GM18867 (cell line): ENCODE results near the gene MRPL24.

Experiments
- ATAC-seq: cut with Tn5 transposase; IDR thresholded peaks from one replicate; pipeline ENCODE4 v1.9.1; 2021; ENCODE audit warnings: mild to moderate bottlenecking, moderate library complexity; ENCODE audit not compliant: unreplicated experiment

MRPL24 gene

DNA sequence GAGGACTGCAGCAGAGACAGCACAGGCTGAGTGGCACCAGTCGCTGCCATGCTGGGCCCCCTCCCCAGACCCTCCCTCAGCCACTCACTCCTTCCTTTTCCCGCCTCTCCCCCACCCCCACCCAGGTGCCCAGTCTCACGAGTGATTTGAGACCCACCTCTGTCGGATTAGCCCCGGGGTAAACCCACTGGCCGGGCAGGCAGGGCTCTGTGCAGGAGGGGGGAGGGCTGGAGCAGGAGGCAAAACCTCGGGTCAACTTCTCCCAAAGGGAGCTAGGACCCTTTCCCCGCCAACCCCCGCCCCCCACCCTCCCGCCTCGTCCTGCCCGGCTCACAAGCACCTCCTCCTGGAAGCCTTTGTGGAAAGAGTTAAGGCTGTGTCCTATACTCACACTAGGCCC, 3.5 kb upstream of the MRPL24 start:
- no peak for ATAC-seq

DNA sequence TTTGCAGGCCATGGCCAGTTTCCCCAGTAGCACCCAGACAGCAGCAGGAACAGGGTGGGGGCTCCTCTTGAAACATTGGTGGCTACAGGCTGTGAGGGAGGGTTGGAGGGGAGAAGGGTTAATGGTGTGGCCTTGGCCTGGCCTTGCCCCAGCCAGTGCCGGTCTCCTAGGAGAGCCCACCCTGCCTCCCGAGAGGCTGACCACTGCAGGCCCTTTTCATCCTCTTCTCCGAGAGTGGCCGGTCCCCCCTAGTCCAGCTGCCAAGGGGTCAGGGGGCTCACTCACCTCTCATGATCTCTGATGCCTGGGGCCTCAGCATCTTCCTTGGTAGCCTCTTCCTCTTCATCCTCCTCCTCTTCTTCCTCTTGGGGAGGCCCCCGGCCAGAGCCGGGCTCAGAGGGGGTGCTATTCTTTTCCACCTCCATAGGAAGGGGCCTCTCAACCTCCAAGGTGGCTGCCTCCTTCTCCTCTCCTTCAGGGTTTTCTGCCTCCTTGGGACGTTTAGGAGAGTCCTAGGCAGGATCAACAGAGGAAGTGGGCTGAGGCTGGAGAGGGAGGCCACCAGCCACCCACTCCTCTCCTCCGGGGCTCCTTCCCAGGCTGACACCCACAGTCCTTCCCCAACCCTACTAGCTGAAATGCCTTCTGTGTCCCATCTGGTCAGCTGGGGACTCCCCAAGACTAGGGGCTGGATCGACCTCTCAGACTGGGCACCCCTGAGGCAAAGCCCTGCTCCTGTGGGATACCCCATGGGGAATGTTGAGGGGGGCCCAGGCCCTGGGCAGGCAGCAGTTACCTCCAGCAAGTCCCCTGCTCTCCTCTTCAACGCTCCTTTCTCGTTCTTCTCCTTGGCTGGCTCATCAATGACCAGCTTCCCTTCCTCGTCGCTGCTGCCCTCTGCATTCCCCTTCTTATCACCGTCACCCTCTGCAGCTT, 2.7 kb upstream of the MRPL24 start:
- ATAC-seq, result no peak

DNA sequence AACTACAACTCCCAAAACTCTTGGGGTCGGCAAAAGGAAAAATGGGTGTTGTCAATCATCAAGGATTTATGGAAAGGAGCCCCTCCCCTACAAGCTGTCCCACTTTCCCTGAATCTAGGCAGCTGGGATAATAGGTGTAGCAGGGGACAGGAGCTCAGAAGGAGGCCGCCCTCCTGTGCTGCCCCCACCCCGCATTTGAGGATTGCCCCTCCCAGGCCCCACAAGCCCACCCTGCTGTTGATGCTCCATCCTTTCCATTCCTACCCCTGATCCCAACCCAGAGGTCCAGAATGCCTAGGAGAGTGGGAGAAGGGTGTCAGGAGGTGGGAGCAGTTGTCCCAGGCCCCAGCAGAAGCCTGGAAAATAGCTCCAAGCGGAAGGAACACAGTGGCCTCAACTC, 1.9 kb upstream of the MRPL24 start:
- no peak for ATAC-seq

DNA sequence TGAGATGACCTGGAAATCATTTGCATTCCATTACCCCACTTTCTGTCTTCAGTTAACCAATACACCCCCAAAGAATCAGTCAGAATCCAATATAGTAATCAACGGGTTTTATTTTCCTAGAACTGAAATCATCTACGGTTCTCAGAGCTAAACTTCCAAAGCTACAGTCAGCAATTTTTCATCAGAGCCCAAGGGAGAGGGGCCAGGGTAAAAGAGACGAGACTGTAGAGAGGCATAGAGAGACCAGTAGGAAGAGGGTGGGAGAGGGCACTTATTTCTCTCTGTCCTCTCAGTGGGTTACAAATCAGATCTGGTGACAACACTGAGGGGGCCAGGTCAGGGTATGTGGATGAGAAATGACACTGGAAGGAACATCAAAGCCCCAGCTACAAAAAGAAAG, 1.1 kb upstream of the MRPL24 start:
- ATAC-seq, result no peak

DNA sequence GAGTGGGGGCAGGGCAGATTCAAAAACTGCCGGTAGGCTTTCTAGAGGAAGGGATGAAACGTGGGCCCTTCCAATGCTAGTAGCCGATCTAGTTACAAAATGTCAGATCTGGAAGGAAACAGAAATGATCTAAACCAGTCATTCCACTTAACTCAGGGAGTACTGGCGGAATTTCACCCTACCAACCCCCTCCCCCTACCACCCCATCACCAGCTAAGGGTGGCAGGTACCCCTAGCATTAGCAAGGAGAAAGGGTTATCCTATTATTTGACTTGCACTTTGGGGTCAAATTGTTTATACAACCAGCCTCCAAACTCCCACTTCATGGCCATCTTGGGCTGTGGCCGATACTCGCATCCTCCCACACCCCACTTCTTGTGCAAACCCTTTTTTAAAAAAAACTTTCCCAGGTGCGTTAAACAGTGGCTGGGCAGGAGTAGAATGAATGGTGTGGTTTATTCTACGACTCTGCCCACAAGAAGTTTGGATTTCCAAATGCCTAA, 644 bp upstream of the MRPL24 start:
- ATAC-seq, result no peak

DNA sequence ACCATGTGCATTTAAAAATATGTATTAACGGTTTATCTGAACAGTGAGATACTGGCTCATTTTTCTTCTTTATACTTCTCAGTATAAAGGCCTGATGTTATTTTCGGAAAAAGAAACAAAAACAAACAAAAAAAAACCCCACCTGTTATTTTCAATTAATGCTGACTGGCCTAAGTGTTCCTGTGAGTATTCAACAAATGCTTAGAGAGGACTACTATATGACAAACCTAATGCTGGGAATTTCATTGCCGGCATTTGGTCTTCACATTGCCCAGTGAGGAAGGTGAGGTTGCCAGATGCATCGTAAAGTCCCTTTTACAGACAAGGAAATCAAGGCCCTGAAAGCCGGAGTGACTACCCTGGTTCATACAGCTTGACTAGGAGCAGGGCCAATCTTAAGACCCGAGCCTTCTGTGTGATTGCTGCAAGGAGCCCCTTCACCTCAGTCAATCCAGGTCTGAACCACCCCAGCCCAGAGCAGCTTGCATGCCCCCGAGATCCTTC, 599 bp downstream of the MRPL24 start:
- ATAC-seq, result no peak

DNA sequence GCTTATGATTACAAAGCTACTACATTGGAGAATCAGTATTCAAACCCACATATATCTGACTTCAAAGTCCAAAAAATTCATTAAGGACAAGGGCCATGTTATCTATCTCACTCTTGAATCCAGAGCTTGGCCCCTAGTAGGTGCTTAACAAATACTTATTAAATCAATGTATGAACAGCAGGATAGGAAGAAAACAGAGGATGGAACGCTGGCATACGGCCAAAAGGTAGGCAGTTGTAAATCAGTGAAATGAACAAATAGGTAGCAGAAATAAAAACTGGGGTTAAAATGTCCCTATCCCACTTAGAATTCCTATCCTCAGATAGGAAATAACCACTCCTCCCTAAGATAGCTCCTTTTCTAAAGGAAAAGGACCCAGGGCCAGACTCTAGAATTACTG, 2.0 kb downstream of the MRPL24 start:
- ATAC-seq, result no peak

DNA sequence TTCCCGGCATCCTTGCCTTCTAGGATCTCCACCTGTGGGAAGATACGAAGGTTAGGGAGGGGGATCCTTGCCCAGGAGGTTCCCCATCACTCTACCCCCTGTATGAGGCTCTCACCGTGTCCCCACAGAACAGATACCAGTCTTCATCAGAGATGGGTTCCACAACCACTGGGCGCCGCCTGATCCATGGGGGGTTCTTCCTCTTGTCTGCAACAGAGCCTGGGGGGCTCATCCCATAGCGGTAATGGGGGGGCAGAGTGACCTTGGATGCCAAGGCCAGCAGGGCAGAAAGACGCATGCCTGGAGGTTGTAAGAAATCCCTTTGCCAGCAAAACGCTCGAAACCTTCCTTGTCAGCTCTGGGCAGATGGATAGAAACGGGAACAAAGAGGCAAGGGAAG, 2.5 kb downstream of the MRPL24 start:
- ATAC-seq, result no peak

DNA sequence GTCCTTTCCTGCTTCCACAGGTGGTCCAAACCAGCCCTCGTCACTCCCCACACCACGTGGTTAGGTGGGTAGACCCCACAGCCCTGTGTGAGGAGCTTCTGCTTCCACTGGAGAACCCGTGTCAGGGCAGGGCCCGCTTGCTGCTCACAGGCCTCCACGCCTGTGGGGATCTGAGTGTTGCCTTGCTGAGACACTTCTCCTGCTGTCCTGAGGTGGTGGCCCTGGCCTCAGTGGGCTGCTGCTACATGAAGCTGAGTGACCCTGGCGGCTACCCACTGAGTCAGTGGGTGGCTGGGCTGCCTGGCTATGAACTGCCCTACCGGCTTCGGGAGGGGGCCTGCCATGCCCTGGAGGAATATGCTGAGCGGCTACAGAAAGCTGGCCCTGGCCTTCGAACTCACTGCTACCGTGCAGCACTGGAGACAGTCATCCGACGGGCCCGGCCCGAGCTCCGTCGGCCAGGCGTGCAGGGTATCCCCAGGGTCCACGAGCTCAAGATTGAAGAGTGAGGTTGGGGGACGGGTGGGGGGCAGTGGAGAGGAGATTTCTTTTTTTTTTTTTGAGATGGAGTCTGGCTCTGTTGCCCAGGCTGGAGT, 6.8 kb downstream of the MRPL24 start:
- no peak for ATAC-seq

DNA sequence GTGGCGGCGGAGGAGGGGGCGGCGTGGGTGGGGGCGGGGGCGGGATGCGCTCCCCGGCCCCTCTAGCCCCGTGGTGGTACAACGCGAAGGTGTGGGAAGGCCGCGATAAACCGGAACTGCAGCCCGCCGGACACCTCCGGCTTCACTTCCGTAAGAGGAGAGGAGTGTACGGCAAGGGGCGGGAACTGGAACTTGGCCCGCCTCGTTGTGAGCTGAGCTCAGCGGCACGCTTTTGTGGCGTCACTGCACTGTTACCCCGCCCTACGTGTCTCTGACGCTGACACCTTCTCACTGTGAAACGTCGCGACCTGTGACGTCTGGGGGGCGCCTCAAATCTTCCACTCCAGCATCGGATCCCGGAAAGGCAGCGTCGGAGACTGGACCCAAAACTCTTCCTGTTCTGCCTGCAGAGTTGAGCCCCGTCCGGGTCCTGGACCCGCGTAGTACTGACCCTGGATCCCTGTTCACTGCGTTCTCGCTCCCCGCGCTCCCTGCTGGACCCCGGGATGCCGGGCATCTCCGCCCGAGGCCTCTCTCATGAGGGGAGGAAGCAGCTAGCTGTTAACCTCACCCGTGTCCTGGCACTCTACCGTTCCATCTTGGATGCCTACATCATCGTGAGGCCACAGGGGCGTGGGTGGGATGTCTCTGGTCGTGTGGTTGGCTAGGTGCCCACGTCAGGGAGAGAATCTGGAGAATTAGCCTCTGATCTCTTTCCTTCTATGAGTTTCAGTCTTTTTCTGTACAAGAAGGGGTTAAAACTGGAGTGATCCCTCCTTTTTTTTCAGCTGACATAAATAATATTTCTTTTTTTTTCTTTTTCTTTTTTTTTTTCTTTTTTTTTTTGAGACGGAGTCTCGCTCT, 12.1 kb downstream of the MRPL24 start, which contains the start of gene ISG20L2:
Gene ISG20L2 (minus strand): TSS at position 168 of the 864 bp plus-strand sequence. CDS start 1,114 bp downstream, outside the sequence.
- ATAC-seq, result peak; percentile 87

DNA sequence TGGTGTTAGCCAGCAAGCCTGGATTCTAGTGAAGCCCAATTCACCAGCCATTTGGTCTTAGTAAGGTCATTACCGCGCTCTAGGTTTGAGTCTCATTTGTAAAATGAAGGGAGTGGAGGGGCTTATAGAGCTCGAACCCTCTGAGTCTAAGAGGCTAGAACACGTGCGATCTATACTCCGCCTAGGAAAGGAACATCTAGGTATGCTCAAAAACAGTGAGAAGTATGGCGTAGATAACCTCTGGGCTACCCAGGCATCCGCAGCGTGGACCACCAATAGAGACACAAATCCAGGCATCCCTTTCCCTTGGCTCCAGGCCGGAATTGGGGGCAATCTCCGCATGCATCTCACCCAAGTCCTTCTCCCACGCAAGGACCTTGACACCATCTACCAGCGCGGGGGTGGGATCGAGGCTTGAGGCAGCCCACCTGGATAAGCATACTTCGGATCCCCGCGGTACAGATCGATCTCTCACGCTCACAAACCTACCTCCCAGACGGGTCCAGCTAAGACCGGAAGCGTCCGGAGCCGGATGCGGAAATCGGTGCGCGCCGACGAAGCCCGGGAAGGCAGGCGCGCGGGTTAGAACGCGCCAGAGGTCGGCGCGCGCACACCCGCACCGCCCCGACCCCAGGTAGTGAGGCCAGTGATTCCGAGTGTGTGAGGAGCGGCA, 12.8 kb downstream of the MRPL24 start, which contains the start of gene METTL25B:
Gene METTL25B (plus strand): TSS at position 544 of the 673 bp plus-strand sequence. CDS start 636 bp downstream, outside the sequence.
- peak; percentile 57 for ATAC-seq

DNA sequence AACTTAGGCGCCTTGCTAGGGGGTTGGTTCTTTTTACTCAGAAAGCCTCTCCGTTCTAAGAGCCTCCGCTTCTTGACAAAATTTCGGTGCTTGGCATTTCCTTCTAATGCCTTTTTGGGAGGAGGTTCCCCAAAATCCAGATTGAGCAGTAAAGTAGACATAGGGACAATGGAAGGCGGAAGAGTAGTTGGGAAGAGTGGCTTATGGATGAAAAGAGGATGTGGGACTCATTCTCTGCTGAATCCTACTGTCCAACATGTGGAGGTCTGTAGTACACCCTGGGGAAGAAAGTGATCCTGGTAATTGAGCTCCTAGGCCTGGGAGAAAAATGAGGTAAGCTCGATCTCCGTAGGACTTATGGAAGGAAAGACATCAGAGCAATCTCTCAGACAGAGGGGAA, 13.4 kb downstream of the MRPL24 start:
- no peak for ATAC-seq

DNA sequence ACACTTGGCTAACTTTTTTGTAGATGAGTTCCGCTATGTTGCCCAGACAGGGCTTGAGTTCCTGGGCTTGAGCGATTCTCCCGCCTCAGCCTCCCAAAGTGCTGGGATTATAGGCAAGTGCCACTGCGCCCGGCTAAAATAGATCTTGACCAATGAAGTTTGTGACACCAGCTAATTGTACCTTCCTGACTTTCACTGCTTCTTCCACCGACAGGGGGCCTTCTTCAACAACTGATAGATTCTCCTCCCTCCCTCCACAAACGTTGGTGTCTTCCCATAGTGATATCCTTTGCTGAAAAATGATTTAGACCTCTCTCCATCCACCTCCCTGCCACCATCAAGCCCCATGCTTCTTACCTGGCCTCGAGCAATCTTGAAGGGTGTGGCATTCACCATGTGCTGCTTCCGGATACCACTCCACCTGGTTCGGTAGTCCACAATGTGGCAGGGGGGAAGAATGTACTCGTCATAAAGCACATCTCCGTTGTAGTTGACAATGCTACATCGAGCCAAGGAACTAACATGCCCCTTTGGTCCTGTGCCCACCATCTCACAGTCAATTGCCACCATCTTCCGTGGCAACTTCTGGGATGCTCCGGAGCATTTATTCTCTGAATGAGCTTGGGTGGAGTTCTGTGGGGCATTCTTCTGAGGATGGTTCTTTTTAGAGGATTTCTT, 14.2 kb downstream of the MRPL24 start:
- ATAC-seq, result no peak

DNA sequence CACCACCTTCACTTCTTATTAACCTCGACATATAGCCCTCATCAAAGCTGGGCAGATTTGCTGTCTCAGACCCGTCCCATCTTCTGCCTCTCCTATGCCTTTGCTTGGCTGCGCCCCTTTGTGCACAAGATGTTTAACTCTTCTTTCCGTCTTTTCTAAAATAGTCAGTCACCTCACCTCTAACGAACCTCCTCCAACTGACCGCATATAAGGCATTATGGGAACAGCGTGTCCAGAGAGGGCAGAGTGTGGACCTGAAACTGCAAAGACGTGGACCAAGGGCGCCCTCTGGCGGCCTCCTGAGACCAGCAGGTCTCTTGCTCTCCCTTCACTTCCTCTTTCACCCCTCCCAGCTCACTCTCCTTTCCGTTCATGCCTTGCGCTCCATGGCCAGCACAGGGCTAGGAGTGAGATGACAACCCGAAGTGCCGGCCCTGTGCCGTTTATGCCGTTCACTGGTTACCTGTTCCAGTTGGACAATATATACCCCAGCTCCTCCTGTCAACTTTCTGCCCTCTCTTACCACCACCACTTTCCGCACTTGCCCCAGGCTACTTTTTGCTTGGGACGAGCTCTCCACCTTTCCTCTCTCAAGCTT, 15.1 kb downstream of the MRPL24 start:
- ATAC-seq, result peak; percentile 36

DNA sequence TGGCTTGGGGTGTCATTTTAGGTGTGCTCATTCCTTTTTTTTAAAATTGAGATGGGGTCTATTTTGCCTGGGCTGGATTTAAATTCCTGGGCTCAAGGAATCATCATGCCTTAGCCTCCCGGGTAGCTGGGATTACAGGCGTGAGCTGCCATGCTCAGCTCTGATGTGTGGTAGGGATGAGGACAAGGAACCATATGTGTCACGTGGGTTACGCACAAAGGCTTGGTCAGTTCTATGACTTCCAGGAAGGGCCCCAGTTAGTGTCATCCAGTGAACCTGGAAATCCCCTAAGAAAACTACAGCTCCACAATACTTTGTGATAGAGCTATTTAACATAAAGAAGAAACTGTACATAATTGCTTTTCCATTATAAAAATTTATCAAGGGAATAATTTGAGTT, 19.4 kb downstream of the MRPL24 start:
- no peak for ATAC-seq

DNA sequence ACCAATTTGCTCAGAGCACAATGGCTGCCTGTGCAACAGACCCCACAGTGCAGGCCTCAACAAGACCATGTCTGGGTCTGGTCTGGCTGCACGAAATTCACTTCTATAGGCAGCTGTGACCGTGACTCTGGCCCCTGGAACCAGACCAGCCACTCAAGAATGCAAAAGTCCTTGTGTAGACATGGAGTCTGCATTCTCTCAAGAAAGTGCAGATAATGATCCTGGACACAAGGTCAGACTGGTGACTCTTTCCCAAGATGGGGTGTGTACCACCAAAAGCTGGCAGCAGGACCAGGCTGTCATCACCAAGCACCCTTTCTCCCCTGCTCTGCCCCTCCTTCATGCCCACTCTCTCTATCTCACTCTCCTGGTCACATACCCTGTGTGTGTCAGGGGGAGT, 19.8 kb downstream of the MRPL24 start:
- no peak for ATAC-seq

DNA sequence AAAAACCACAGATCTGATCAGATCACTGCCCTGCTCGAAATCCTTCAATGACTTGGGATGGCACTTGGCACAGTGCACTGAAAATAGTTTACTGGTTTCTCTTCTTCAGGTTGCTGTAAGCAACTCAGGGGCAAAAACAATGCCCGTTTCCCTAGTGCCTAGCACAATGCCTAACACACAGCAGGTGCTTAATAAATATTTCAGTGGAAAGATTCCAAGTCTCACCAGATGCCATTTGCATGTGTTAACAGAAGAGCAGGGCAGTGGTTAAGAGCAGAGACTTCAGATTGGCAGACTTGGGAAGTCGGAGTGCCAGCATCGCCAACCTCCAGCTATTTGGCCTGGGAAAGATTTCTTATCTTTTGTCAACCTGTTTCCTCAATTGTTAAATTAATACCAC, 23.5 kb downstream of the MRPL24 start:
- no peak for ATAC-seq

DNA sequence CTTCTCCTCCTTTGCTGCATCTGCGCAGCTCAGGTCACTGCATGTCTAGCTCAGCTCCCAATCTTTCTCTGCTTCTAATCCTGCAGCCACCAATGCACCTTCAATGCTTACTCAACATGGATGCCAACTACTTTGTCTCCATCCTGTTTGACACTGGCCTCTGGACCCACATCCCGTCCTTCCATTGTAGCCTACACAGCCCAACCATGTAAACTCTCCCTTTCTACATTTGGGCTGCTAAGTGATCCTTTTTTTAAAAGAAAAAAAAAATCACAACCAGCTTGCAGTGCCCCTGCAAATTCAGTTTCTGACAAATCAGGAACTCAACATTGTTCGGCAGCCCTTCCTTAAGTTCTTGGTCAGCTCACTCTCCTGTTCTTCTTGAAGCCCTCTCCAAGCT, 26.1 kb downstream of the MRPL24 start:
- ATAC-seq, result no peak

DNA sequence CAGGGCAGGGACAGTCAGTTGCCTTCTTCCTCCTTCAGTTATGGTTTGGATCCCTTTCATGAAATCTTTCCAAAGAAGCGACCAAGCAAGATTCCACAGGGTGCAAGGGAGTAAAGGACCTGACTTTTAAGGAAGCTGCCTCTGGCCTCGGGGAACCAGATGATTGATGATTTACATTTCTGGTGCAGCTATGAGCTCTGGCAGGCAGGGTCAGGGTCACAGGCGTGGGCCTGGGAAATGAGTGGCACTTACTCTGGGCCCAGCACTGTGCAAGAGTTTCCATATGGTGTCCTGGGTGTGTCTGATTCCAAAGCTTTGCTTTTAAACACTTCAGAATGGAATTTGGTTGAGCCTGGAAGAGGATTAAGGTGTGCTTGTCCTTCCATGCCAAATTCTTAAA, 28.3 kb downstream of the MRPL24 start:
- no peak for ATAC-seq
